ENCODE measurements around the gene TAP2. TPM values are rescaled to one million over a fixed set of nuclear protein-coding genes. Genes with fewer than 3 reads are reported as not detected.
A peak's percentile ranks its signal among the peaks of the same experiment; 100 is the strongest.

Gene TAP2
- total and polyA plus RNA-seq, 2 of the 13 experiments (the other 11 are each of a cell fraction or from before 2014, with no cell fraction given), result 10.3 to 17.6 TPM

GRCh38 chr6:32853541-32854375 lies 15.2 kb upstream of the TAP2 start, which contains the start of the genes PSMB9 and TAP1 (continued):
- TF ChIP-seq ZNF564 (CRISPR knock-in tag; IDR thresholded peaks at IDR 0.05), result 0 out of 2 replicates have a peak, but pooled peaks have one; percentile 59
- TF ChIP-seq SCMH1 (CRISPR knock-in tag; IDR thresholded peaks at IDR 0.05; ENCODE audit: borderline replicate concordance), result no peak
- no peak for TF ChIP-seq RAD51 (IDR thresholded peaks at IDR 0.05; ENCODE audit: borderline replicate concordance)
- TF ChIP-seq NCOA2 (CRISPR knock-in tag; IDR thresholded peaks at IDR 0.05), result peak; percentile 14; the same call in 1 of the 2 replicates
- TF ChIP-seq ZMYM2 (CRISPR knock-in tag; IDR thresholded peaks at IDR 0.05), result no peak; the same call in 1 of the 2 replicates
- TF ChIP-seq NFIB (CRISPR knock-in tag; IDR thresholded peaks at IDR 0.05; ENCODE audit: borderline replicate concordance), result no peak
- no peak for TF ChIP-seq MED8 (CRISPR knock-in tag; IDR thresholded peaks at IDR 0.05; ENCODE audit: insufficient replicate concordance)
- peak; percentile 47; the same call in 1 of the 2 replicates for TF ChIP-seq FOXO1 (CRISPR knock-in tag; IDR thresholded peaks at IDR 0.05)
- TF ChIP-seq ZNF513 (CRISPR knock-in tag; conservative IDR thresholded peaks at IDR 0.05), result no peak
- peak; percentile 77 for TF ChIP-seq ZNF788 (CRISPR knock-in tag; IDR thresholded peaks at IDR 0.05; ENCODE audit: borderline replicate concordance)
- peak; percentile 58; the same call in 1 of the 2 replicates for TF ChIP-seq ZMYM4 (CRISPR knock-in tag; IDR thresholded peaks at IDR 0.05)
- TF ChIP-seq SNAPC4 (CRISPR knock-in tag; IDR thresholded peaks at IDR 0.05), result no peak; the same call in 1 of the 2 replicates
- peak; percentile 58; the same call in 1 of the 2 replicates for TF ChIP-seq ZNF710 (CRISPR knock-in tag; IDR thresholded peaks at IDR 0.05; ENCODE audit: borderline replicate concordance)
- TF ChIP-seq FOXC1 (CRISPR knock-in tag; IDR thresholded peaks at IDR 0.05; ENCODE audit: borderline replicate concordance), result no peak
- peak; percentile 9; the same call in 1 of the 2 replicates for TF ChIP-seq ZBTB7B (CRISPR knock-in tag; IDR thresholded peaks at IDR 0.05)
- TF ChIP-seq LBX2 (CRISPR knock-in tag; IDR thresholded peaks at IDR 0.05; ENCODE audit: borderline replicate concordance), result peak; percentile 56; the same call in 1 of the 2 replicates
- TF ChIP-seq CCDC6 (CRISPR knock-in tag; IDR thresholded peaks at IDR 0.05), result peak; percentile 69
- 0 out of 2 replicates have a peak, but pooled peaks have one; percentile 47 for TF ChIP-seq ZNF549 (CRISPR knock-in tag; IDR thresholded peaks at IDR 0.05)
- no peak for TF ChIP-seq ARHGAP35 (CRISPR knock-in tag; IDR thresholded peaks at IDR 0.05; ENCODE audit: borderline replicate concordance)
